HUES6 (cell line): ENCODE data around the gene NOM1.

ENCODE experiments used
- H3K27ac ChIP-seq: 2 replicates; pipeline ENCODE4 v1.7.0; 2013; ENCODE audit warnings: low read depth, mild to moderate bottlenecking, low read length, inconsistent platforms
- H3K27me3 ChIP-seq: 2 replicates; pipeline ENCODE4 v1.6.1; 2013; ENCODE audit warnings: low read length; ENCODE audit not compliant: control insufficient read depth, insufficient read depth
- H3K36me3 ChIP-seq: 2 replicates; pipeline ENCODE4 v1.6.1; 2013; ENCODE audit warnings: low read length; ENCODE audit not compliant: control insufficient read depth, insufficient read depth
- H3K4me1 ChIP-seq: 2 replicates; pipeline ENCODE4 v1.6.1; 2013; ENCODE audit warnings: low read length; ENCODE audit not compliant: control insufficient read depth, insufficient read depth
- H3K4me3 ChIP-seq: 2 replicates; pipeline ENCODE4 v1.5.1; 2013; ENCODE audit warnings: low read depth, low read length
- H3K9ac ChIP-seq: one replicate; pipeline ENCODE4 v1.6.1; 2013; ENCODE audit warnings: mild to moderate bottlenecking, low read length
- H3K9me3 ChIP-seq: 2 replicates; pipeline ENCODE4 v1.6.1; 2013; ENCODE audit warnings: low read depth, low read length; ENCODE audit not compliant: control insufficient read depth, insufficient read depth

NOM1 gene

GRCh38 chr7:157014635-157015555 is 65.4 kb downstream of the NOM1 start:
- Histone ChIP-seq H3K27ac (no peak overlapping the region), H3K4me3 (no peak overlapping the region), H3K9me3 (no peaks in the 10 kb centered on the region), H3K36me3 (no peaks in the 10 kb centered on the region), H3K27me3 (peaks cover 99% of the 10 kb centered on the region), H3K9ac (no peak overlapping the region), H3K4me1 (peaks cover 62% of the 10 kb centered on the region)

GRCh38 chr7:157016024-157016351 is 66.5 kb downstream of the NOM1 start:
- Histone ChIP-seq H3K36me3 (no peaks in the 10 kb centered on the region), H3K4me3 (no peak overlapping the region; the same call in 1 of the 2 replicates), H3K4me1 (peaks cover 61% of the 10 kb centered on the region), H3K27ac (no peak overlapping the region), H3K9me3 (no peaks in the 10 kb centered on the region), H3K9ac (no peak overlapping the region), H3K27me3 (peaks cover 100% of the 10 kb centered on the region)

GRCh38 chr7:157016352-157017041 is 67.0 kb downstream of the NOM1 start:
- H3K27me3 ChIP-seq, result peaks cover 100% of the 10 kb centered on the region
- peaks cover 56% of the 10 kb centered on the region for H3K4me1 ChIP-seq
- H3K27ac ChIP-seq, result no peak overlapping the region

GRCh38 chr7:157017149-157017548 is 67.6 kb downstream of the NOM1 start:
- Histone ChIP-seq H3K36me3 (no peaks in the 10 kb centered on the region), H3K27me3 (peaks cover 100% of the 10 kb centered on the region), H3K9me3 (no peaks in the 10 kb centered on the region), H3K9ac (no peak overlapping the region), H3K4me1 (peaks cover 53% of the 10 kb centered on the region), H3K4me3 (no peak overlapping the region), H3K27ac (no peak overlapping the region)

More at GRCh38 chr7:157016352-157017041, 67.0 kb downstream of the NOM1 start:
- H3K9ac ChIP-seq, result no peak overlapping the region
- no peaks in the 10 kb centered on the region for H3K36me3 ChIP-seq
- H3K9me3 ChIP-seq, result no peaks in the 10 kb centered on the region
- H3K4me3 ChIP-seq, result no peak overlapping the region; the same call in 1 of the 2 replicates

DNA sequence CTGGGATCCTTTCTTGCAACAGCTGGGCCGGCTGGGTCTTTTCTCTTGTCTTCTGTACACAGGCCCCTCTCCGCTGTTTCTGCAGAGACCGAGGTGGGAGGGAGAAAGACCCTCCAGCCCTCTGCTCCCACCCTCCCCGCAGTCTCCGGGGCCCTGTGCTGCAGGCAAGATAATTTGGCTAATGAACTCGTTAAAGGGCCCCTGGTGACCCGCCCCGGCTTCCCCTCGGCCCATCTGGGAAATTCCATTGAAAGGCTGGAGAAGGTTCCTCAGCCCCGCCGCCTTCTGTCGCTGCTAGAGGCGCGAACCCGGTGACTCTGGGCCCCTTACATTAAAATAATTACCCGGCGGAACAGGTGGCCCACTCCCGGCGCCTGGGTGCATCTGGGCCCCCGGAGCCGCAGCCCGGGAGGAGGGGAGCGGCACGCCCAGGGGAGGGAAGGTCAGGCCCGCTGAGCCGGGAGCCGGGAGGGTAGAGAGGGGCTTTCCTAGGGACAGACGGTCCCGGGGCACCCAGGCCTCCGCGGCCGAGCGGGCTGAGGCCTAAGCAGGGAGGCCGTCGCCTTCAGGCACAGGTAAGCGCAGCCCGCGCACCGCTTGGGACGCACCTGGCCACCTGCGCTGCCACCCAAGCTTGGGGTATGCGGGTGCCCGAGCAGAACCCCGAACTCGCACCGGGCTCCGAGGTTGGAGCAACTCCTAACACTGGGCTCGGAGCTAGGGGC is 68.3 kb downstream of the NOM1 start:
- peak overlapping the region; percentile 33 for H3K4me3 ChIP-seq
- H3K36me3 ChIP-seq, result no peaks in the 10 kb centered on the region
- peaks cover 100% of the 10 kb centered on the region for H3K27me3 ChIP-seq
- no peaks in the 10 kb centered on the region for H3K9me3 ChIP-seq
- H3K27ac ChIP-seq, result no peak overlapping the region
- no peak overlapping the region for H3K9ac ChIP-seq
- peaks cover 51% of the 10 kb centered on the region for H3K4me1 ChIP-seq

- H3K4me3 ChIP-seq, result peak overlapping the region; percentile 46
- peaks cover 50% of the 10 kb centered on the region for H3K4me1 ChIP-seq
- no peaks in the 10 kb centered on the region for H3K36me3 ChIP-seq
- H3K9me3 ChIP-seq, result no peaks in the 10 kb centered on the region
- H3K27ac ChIP-seq, result no peak overlapping the region
- H3K27me3 ChIP-seq, result peaks cover 100% of the 10 kb centered on the region
- H3K9ac ChIP-seq, result no peak overlapping the region
Measured at GRCh38 chr7:157018328-157018996, 69.0 kb downstream of the NOM1 start.

- H3K27me3 ChIP-seq, result peaks cover 100% of the 10 kb centered on the region
- no peak overlapping the region for H3K9ac ChIP-seq
- H3K27ac ChIP-seq, result no peak overlapping the region
- no peaks in the 10 kb centered on the region for H3K36me3 ChIP-seq
- peak overlapping the region; percentile 46 for H3K4me3 ChIP-seq
- no peaks in the 10 kb centered on the region for H3K9me3 ChIP-seq
- peaks cover 44% of the 10 kb centered on the region for H3K4me1 ChIP-seq
Measured at GRCh38 chr7:157018997-157019608, 69.6 kb downstream of the NOM1 start.

- Histone ChIP-seq H3K4me1 (peaks cover 36% of the 10 kb centered on the region), H3K9ac (no peak overlapping the region), H3K9me3 (no peaks in the 10 kb centered on the region), H3K36me3 (no peaks in the 10 kb centered on the region), H3K4me3 (no peak overlapping the region), H3K27ac (no peak overlapping the region), H3K27me3 (peaks cover 100% of the 10 kb centered on the region)
Measured at GRCh38 chr7:157019718-157020451, 70.4 kb downstream of the NOM1 start.

GRCh38 chr7:157020514-157021070 is 71.1 kb downstream of the NOM1 start:
- peaks cover 100% of the 10 kb centered on the region for H3K27me3 ChIP-seq
- no peak overlapping the region for H3K27ac ChIP-seq

More at GRCh38 chr7:157020514-157021070, 71.1 kb downstream of the NOM1 start:
- Histone ChIP-seq H3K9ac (no peak overlapping the region), H3K4me3 (peak overlapping the region; percentile 33), H3K36me3 (no peaks in the 10 kb centered on the region), H3K9me3 (no peaks in the 10 kb centered on the region), H3K4me1 (peaks cover 29% of the 10 kb centered on the region)
